Stimulated activated CD8-positive, alpha-beta memory T cell treated with anti-CD3 and anti-CD28 coated beads, Interleukin-4, amount 100 ng/mL, for 4 hours (primary cell): ENCODE results near the gene C2orf81.
"Not testable (repeated sequence)": the region's sequence is repeated elsewhere in the genome, so short reads cannot be mapped to it uniquely, and the experiment has no call there.

Experiments
- DNase-seq, 2 donors: peaks; one replicate each; pipeline ENCODE4 v3.0.0-alpha.2; 2020; ENCODE audit warnings: low read depth in 2 of 2, low spot score in 1 of 2

Gene C2orf81

GRCh38 chr2:74421221-74421870 is at the start of gene C2orf81, which contains the start of gene WDR54:
C2orf81 (minus strand) TSS chr2:74421619; CDS start chr2:74421560, 59 bp downstream.
WDR54 (plus strand) TSS chr2:74421730; CDS start chr2:74422154, 424 bp downstream.
- peak; percentile 73 to 89 for DNase-seq

- DNase-seq, result not testable (repeated sequence)
Observed at GRCh38 chr2:74470742-74471141, 49.3 kb upstream of the C2orf81 start.

- DNase-seq, result no peak
Observed at GRCh38 chr2:74464406-74464805, 43.0 kb upstream of the C2orf81 start.

- DNase-seq, result no peak
Observed at GRCh38 chr2:74462786-74463105, 41.3 kb upstream of the C2orf81 start.

- no peak for DNase-seq
Observed at GRCh38 chr2:74462054-74462785, 40.8 kb upstream of the C2orf81 start.

GRCh38 chr2:74461187-74462053 is 40.0 kb upstream of the C2orf81 start:
- DNase-seq, result no peak

GRCh38 chr2:74460187-74460586 is 38.8 kb upstream of the C2orf81 start:
- not testable (repeated sequence) for DNase-seq

GRCh38 chr2:74459503-74460118 is 38.2 kb upstream of the C2orf81 start:
- DNase-seq, result not testable (repeated sequence)

GRCh38 chr2:74458938-74459363 is 37.5 kb upstream of the C2orf81 start:
- DNase-seq, result no peak

GRCh38 chr2:74458132-74458937 is 36.9 kb upstream of the C2orf81 start, which contains the start of gene WBP1:
WBP1 (plus strand) TSS chr2:74458438; CDS start chr2:74458603, 165 bp downstream.
- peak; percentile 99 for DNase-seq

- peak; percentile 59 to 78 for DNase-seq
Observed at GRCh38 chr2:74457549-74458131, 36.2 kb upstream of the C2orf81 start.

- DNase-seq, result no peak
Observed at GRCh38 chr2:74457129-74457548, 35.7 kb upstream of the C2orf81 start.

GRCh38 chr2:74454654-74455511 is 33.5 kb upstream of the C2orf81 start, which contains the start of gene INO80B:
INO80B (plus strand) TSS chr2:74455087; CDS start chr2:74455117, 30 bp downstream.
- peak; percentile 94 to 96 for DNase-seq

- DNase-seq, result no peak
Observed at GRCh38 chr2:74450570-74451190, 29.3 kb upstream of the C2orf81 start.

- DNase-seq, result no peak
Observed at GRCh38 chr2:74448771-74449170, 27.4 kb upstream of the C2orf81 start.

GRCh38 chr2:74447230-74447999 is 26.0 kb upstream of the C2orf81 start:
- DNase-seq, result no peak

GRCh38 chr2:74444498-74445318 is 23.3 kb upstream of the C2orf81 start:
- no peak for DNase-seq
